ENCODE data around the gene ABL1. TPM values are rescaled to one million over a fixed set of nuclear protein-coding genes. Genes with fewer than 3 reads are reported as not detected.
A peak's percentile ranks its signal among the peaks of the same experiment; 100 is the strongest.

ABL1 gene
- total RNA-seq, 2 donors from 2014 or later: 28.1 to 45.2 TPM

DNA sequence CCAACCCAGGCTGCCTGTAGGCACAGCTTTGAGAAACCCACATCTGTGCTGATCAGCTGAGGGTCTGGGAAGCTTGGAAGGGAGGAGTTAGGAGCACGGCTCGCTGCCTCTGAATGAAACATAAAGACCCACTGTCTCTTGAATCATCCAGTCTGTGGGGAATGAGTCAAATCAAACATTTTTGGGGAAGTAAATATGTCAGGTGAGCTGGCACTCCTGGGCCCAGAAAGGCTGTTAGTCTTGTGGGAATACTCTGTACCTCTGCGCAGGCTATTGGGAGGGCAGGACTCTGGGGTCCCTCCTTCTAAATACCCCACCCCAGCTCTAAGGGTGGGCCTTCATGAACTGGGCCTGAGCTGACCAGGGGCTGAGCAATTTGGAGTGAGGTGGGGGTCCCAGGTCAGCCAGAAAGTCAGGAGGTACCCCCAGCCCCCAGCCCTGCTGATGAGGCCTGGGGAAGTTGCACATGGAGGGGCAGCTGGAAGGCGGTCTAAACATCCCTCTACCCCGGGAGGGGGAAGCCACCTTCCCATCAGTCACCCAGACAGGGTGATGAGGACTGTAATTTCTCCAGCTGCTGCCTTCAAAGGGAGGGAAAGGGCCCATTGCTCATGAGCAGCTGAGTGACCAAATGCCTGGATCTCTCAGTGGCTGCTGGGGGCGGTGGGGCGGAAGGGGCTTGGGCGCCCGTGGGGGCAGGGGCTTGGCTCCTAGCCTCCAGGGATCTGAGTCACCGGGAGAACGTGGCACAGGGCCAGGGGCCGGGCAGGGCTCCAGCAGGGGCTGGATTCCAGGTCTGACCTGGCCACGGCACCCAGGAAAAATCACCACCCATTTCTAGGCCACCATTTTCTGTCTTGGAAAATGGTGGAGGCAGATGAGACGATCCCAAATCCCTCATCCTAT is 93.2 kb downstream of the ABL1 start:
- H3K4me3 Mint-ChIP-seq: no peak overlapping the region
- H3K4me1 Mint-ChIP-seq (ENCODE audit: low read depth in 2 of 2): no peaks in the 10 kb centered on the region
- no peaks in the 10 kb centered on the region for H3K9me3 Mint-ChIP-seq
- peaks cover 16% of the 10 kb centered on the region in 2 donors for H3K27me3 Mint-ChIP-seq
- DNase-seq (ENCODE audit: low spot score) (no peak), ATAC-seq (no peak)
- no peak overlapping the region for H3K27ac Mint-ChIP-seq
- no peaks in the 10 kb centered on the region for H3K36me3 Mint-ChIP-seq

DNA sequence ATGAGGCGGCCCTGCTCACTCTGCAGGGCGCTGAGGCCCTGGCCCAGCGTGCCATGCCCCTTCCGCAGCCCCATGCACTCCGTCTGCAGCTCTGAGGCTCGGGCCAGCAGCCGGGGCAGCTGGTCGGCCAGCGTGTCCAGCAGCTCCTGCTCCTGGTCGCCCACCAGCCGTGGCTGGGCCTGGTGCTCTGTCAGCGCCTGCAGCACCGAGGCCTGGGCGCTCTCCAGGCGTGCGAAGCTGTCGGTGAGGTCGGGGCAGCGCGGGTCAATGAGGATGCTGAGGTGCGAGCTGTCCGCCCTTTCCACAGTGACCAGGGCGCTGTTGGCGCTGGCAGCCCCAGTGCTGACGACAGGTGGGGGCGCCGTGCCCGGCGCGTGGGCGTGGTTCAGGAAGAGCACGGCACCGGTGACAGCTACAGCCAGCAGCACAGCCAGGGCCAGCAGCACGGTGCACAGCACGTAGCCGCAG is 94.6 kb downstream of the ABL1 start:
- no peaks in the 10 kb centered on the region for H3K9me3 Mint-ChIP-seq
- H3K4me1 Mint-ChIP-seq (ENCODE audit: low read depth in 2 of 2): no peaks in the 10 kb centered on the region
- H3K27ac Mint-ChIP-seq: no peak overlapping the region
- H3K27me3 Mint-ChIP-seq: peaks cover 17% of the 10 kb centered on the region in 2 donors
- H3K4me3 Mint-ChIP-seq: no peak overlapping the region
- DNase-seq (ENCODE audit: low spot score) (no peak), ATAC-seq (peak in 1 of 2 donors; percentile 26)
- H3K36me3 Mint-ChIP-seq: no peaks in the 10 kb centered on the region

DNA sequence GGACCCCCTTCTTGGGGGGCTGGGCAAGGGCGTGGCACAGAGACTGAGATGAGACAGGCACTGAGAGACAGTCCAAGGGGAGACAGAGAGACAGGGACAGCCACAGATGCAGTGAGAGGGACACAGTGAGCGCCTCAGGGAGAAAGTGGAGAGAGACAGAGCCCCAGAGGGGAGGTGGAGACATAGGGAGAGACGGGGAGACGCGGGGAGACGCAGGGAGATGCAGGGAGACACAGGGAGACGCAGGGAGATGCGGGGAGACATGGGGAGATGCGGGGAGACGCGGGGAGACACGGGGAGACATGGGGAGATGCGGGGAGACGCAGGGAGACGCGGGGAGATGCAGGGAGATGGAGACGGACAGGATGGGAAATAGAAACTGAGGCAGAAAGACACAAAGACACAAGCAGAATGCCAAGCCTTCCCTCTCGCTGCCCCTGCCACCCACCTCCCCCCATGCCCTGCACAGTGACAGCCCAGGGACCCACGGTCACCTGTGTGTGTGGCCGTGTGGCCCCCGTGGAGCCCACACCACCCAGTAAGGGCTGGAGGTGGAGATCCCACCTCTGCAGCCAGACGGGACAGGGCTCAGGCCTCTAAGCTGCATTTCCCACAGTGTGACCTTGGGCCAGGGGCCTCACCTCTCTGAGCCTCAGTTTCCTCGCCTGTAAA is 95.2 kb downstream of the ABL1 start:
- Mint-ChIP-seq H3K36me3 (no peaks in the 10 kb centered on the region), H3K4me1 (ENCODE audit: low read depth in 2 of 2) (no peaks in the 10 kb centered on the region), H3K27ac (no peak overlapping the region), H3K27me3 (peaks cover 23 to 24% of the 10 kb centered on the region in 2 donors), H3K9me3 (no peaks in the 10 kb centered on the region), H3K4me3 (no peak overlapping the region)
- DNase-seq (ENCODE audit: low spot score) (no peak), ATAC-seq (no peak)

DNA sequence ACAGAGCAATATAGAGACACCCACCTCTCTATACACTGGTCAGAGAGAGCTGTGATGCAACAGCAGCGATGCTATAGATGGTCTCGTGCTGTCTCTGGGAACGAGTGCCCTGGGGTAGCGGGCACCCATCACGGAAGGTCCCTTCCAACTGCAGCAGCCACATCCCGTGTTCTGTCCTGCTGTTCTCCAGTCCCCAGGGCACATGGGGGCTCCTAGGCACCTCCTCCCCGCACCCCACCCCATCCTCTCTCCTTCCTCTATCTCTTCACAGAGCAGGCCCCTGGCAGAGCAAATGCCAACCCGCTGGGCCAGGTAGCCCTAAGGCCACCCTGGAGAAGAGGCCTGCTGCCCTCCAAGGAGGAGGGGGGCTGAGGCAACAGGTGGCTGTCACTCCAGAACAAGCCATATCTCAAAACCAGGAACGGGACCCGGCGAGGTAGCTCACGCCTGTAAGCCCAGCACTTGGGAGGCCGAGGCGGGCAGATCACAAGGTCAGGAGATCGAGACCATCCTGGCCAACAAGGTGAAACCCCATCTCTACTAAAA is 95.8 kb downstream of the ABL1 start:
- Mint-ChIP-seq H3K4me1 (ENCODE audit: low read depth in 2 of 2) (no peaks in the 10 kb centered on the region), H3K4me3 (no peak overlapping the region), H3K27me3 (peaks cover 24 to 25% of the 10 kb centered on the region in 2 donors), H3K9me3 (no peaks in the 10 kb centered on the region), H3K36me3 (no peaks in the 10 kb centered on the region), H3K27ac (no peak overlapping the region)
- ATAC-seq (no peak), DNase-seq (ENCODE audit: low spot score) (no peak)

DNA sequence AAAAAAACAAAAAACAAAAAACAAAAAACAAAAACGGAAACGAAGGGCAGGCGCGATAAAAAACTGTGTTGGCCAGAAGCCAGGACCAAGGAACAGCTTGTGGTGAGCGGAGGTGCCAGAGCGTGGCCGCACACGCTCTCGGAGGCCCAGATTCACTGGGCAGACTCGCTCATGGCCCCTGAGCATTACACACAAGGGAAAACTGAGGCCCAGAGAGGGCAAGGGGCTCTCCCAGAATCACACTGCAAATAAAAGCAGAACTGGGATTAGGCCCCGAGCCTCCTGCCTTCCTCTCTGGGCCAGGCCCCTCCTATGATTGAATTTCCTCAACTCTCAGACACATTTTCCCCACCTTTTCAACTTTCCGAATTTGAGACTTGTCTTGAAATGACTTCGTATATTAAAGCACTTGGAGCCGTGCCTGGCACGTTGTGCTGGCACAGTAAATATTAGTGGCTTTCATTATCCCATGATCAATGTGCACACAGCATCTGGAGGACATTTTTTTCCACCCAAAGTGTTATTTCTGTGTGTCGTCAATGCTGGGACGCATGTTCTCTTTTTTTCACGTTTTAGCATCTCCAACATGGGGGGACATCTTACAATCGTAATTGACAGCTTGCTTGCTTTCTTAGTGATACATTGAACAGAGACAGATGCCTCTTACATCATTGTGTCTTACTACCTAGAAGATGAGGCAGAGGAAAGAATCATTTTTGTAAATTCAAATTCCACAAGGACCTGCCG is 96.6 kb downstream of the ABL1 start:
- no peak for ATAC-seq
- no peaks in the 10 kb centered on the region for H3K9me3 Mint-ChIP-seq
- peaks cover 0 to under 1% of the 10 kb centered on the region in 2 donors for H3K4me1 Mint-ChIP-seq (ENCODE audit: low read depth in 2 of 2)
- H3K27me3 Mint-ChIP-seq: peaks cover 28 to 33% of the 10 kb centered on the region in 2 donors
- no peak overlapping the region for H3K4me3 Mint-ChIP-seq
- no peak for DNase-seq (ENCODE audit: low spot score)
- no peak overlapping the region for H3K27ac Mint-ChIP-seq
- no peaks in the 10 kb centered on the region for H3K36me3 Mint-ChIP-seq

DNA sequence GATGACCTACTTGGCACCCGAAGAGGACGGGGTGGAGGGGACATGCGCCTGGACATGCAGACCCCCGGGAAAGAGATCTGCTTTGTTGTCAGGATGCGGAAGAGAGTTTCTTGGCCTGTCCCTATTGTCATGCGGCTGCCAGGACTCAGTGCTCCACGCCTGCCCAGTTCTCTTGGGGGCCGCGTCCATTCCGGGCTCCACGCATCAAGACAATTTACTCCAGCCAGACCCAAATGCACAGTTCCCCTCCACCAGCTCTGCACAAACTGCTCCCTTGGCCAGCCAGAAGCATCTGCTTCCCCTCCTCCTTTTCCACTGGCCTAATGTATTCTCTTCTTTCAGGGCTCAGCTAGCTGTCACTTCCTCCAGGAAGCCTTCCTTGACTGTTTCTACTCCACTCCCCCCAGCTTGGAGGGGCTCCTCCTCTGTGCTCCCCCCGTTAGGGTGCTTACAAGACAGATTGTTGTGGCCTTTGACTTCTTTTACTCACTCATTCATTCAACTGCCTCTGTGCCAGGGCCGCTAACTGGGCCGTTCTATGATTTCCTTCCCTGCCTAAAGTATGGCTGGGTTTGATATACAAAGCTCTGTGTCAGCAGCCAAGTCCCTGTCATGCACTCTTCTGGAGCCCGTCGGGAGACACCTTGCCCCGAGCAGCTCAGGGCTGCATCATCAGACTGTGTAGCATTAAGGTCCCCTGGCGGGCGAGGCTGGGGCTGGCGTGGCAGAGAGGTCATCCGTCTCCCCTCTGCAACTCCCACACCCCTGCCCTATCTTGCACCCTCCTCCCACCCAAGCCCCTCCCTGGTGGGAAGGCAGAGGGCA is 97.4 kb downstream of the ABL1 start:
- Mint-ChIP-seq H3K9me3 (no peaks in the 10 kb centered on the region), H3K27me3 (peaks cover 34 to 40% of the 10 kb centered on the region in 2 donors), H3K4me3 (no peak overlapping the region), H3K27ac (no peak overlapping the region), H3K36me3 (no peaks in the 10 kb centered on the region), H3K4me1 (ENCODE audit: low read depth in 2 of 2) (peaks cover 0 to 3% of the 10 kb centered on the region in 2 donors)
- ATAC-seq: no peak
- DNase-seq (ENCODE audit: low spot score): no peak

DNA sequence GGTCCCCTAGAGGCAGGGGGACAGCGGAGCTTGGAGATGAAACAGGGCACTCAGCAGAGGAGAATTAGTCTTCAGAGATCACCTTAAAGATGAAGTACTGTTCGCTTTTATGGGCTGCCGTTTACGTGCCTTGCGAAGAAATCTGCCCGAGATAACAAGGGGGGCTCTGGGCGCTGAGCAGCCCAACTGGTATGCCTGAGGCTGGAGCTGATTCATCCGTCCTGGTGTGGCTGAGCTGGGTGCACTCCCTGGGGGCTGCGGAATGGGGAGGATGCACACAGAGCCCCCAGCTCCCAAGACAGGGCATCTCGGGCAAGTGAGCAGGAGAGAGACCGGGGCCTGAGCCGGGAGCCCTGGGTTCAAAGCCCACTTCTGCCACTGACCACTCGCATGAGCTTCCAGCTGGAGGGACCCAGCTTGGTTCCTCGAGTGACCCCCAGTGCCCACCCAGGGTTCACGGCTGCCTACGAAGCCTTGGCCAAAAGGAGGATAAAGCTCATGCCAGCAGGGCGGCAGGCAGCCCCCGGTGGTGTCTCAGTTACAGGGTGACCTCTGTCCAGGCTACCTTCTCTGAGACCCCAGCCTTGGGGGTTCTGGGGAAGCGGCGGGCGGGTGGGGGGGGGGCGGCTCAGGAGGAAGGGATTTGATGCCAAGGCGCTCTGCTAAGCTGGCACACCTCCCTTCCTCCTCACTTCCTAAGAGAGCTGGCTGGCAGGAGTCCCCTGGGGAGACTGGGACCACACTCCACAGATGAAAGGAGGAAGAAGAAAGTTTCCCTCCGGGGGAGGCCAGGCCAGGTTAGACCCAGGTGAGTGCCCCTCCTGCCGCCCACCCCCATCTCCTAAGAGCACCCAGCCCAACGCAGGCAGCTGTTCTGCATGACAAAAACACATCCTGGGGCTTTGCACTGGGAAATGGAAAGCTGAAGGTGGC is 98.3 kb downstream of the ABL1 start:
- Mint-ChIP-seq H3K4me1 (ENCODE audit: low read depth in 2 of 2) (peaks cover 0 to 3% of the 10 kb centered on the region in 2 donors), H3K27me3 (peaks cover 38 to 40% of the 10 kb centered on the region in 2 donors), H3K27ac (no peak overlapping the region), H3K36me3 (no peaks in the 10 kb centered on the region), H3K4me3 (no peak overlapping the region), H3K9me3 (no peaks in the 10 kb centered on the region)
- ATAC-seq (no peak), DNase-seq (ENCODE audit: low spot score) (no peak)

DNA sequence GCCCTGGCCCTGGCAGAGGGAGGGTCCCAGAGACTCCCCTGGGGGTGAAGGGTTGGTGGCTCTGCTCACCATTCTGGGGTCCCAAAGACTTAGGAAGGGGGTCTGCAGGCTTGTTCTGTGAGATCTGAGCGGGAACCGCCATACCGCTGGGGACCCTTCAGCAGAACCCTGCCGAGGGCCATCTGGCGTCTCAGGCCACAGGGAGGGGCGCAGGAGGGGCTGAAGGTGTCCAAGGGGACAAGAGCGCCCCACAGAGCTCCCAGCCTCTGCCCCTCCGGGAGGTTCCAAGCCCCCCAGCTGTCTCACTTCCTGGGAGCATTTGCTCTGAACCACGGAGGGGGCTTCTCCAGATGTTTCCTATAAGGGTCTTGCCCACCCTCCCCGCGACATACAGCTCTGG is 99.2 kb downstream of the ABL1 start:
- H3K27me3 Mint-ChIP-seq: peaks cover 41 to 47% of the 10 kb centered on the region in 2 donors

DNA sequence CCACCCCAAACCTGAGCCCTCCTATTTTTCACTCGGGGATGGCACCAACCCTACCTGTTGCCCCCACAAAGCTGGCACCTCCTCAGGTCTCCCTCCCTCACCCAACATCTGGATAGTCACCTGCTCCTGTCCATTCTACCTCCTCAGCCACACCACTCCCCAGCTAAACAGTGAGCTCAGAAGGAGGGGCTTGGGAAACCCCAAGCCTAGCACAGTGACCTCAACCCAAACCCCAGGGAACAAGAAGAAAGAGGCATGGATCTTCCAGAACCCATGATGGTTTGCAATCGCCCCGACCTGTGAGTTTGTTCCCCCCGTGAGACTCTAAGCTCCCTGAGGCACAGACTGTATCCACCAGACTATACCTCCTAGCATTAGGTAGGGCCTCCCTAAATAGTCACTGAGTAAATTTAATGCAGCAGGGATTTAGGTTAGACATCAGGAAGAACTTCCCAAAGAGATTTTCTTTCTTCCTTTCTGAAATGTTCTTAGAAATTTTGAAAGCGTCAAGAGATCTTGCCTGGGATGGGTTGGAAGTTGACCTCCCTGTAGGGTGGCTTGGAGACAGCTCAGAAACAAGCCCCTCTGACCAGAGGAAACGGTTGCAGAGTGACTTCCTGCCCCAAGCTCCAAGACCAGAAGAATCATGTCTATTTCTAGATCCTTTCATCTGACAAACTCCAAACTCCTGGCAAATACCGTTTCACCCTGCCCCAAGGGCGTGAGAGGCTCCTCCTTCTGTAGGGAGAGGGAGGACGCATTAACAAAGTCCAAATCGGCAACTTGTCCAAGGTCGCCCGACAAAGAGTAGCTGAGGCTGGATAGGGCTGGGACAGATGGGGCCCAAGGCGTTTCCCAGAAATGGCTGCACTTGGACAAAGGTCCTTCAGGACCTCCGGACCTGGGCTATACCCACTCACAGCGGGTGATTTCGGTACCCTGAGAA is 99.9 kb downstream of the ABL1 start:
- H3K4me3 Mint-ChIP-seq: no peak overlapping the region
- H3K9me3 Mint-ChIP-seq: no peaks in the 10 kb centered on the region
- no peak for DNase-seq (ENCODE audit: low spot score)
- ATAC-seq: no peak
- H3K4me1 Mint-ChIP-seq (ENCODE audit: low read depth in 2 of 2): peaks cover 0 to 6% of the 10 kb centered on the region in 2 donors
- H3K36me3 Mint-ChIP-seq: no peaks in the 10 kb centered on the region
- H3K27ac Mint-ChIP-seq: no peak overlapping the region
- peaks cover 39 to 47% of the 10 kb centered on the region in 2 donors for H3K27me3 Mint-ChIP-seq

More for the DNA sequence above, 99.2 kb downstream of the ABL1 start:
- H3K36me3 Mint-ChIP-seq: no peaks in the 10 kb centered on the region
- H3K9me3 Mint-ChIP-seq: no peaks in the 10 kb centered on the region
- H3K4me3 Mint-ChIP-seq: no peak overlapping the region
- ATAC-seq (no peak), DNase-seq (ENCODE audit: low spot score) (no peak)
- no peak overlapping the region for H3K27ac Mint-ChIP-seq
- H3K4me1 Mint-ChIP-seq (ENCODE audit: low read depth in 2 of 2): peaks cover 0 to 6% of the 10 kb centered on the region in 2 donors

DNA sequence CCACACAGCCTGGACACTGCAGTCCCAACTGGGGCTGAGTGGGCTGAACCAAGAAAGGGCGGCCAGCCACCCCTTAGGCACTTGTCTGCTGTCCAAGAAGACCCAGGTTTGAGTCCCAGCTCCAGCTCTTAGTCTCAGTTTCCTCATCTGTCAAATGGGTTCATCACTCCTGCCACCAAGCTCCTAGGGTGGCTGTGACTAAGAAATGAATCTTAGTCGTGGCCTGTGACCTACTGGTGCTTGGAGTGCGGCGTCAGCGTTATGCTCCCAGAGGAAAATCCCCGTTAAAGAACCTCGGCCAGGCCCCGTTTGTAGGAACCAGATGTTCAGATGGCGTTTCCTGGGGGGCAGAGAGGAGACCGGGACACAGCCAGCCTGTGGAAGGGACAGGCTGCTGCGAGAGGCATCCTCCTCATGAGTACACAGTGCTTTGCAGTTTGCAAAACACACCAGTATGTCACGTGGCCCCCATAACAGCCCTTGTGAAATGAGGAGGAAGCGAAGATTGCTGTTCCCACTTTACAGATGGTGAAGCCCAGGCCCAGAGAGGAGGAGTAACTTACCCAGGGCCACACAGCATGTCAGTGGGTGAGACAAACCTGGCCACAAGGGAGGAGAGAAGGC is 100.7 kb downstream of the ABL1 start:
- Mint-ChIP-seq H3K27ac (no peak overlapping the region), H3K4me3 (no peak overlapping the region)

More for the DNA sequence above, 100.7 kb downstream of the ABL1 start:
- Mint-ChIP-seq H3K36me3 (no peaks in the 10 kb centered on the region), H3K27me3 (peaks cover 40 to 52% of the 10 kb centered on the region in 2 donors), H3K9me3 (no peaks in the 10 kb centered on the region), H3K4me1 (ENCODE audit: low read depth in 2 of 2) (peaks cover 0 to 10% of the 10 kb centered on the region in 2 donors)
- DNase-seq (ENCODE audit: low spot score) (no peak), ATAC-seq (no peak)

Measured in natural killer cell treated with Interleukin-12 subunit alpha and Interleukin-12 subunit beta and Interleukin-15 and Interleukin-18, amount 100 ng/mL, for 72 hours (primary cell).